Kidney (tissue), 14 donors: ENCODE measurements around the gene ZNF280B. TPM values are rescaled to one million over a fixed set of nuclear protein-coding genes. Genes with fewer than 3 reads are reported as not detected.
"Not testable (repeated sequence)": the region's sequence is repeated elsewhere in the genome, so short reads cannot be mapped to it uniquely, and the experiment has no call there.

Experiments used
- DNase-seq, 5 donors: peaks; one replicate each; pipeline ENCODE4 v3.0.0-alpha.2; 2013 to 2020
- FAIRE-seq: peaks from 2 replicates; lab custom pipeline; 2012; peaks lifted over from hg19 to GRCh38; lab: Jason Lieb, UNC
- H3K27ac ChIP-seq, 2 donors: one replicate each; pipeline ENCODE4 v1.7.0; 2013; ENCODE audit warnings: low read depth in 2 of 2, low read length in 2 of 2, inconsistent platforms in 1 of 2
- H3K27me3 ChIP-seq: one replicate; pipeline ENCODE4 v1.7.1; 2013; ENCODE audit warnings: low read length, inconsistent platforms; ENCODE audit not compliant: control insufficient read depth, insufficient read depth
- H3K36me3 ChIP-seq, 3 donors: one replicate each; pipeline versions ENCODE4 v1.7.0 to v1.7.1; 2013; ENCODE audit warnings: low read length in 3 of 3, control low read depth in 1 of 3, inconsistent platforms in 1 of 3; ENCODE audit not compliant: insufficient read depth in 3 of 3, control insufficient read depth in 2 of 3
- H3K4me1 ChIP-seq, 3 donors: one replicate each; pipeline versions ENCODE4 v1.7.0 to v1.7.1; 2013; ENCODE audit warnings: low read length in 3 of 3, inconsistent platforms in 1 of 3, low read depth in 1 of 3; ENCODE audit not compliant: control insufficient read depth in 2 of 3, insufficient read depth in 2 of 3
- H3K4me3 ChIP-seq, 3 donors: one replicate each; pipeline versions ENCODE4 v1.7.0 to v1.8.1; 2013; ENCODE audit warnings: low read length in 3 of 3, control low read depth in 1 of 3, inconsistent platforms in 1 of 3
- H3K9ac ChIP-seq, 3 donors: one replicate each; pipeline versions ENCODE4 v1.7.0 to v1.7.1; 2013; ENCODE audit warnings: low read length in 3 of 3, control low read depth in 1 of 3, inconsistent platforms in 1 of 3
- H3K9me3 ChIP-seq, 3 donors: one replicate each; pipeline versions ENCODE4 v1.7.0 to v1.7.1; 2013; ENCODE audit warnings: low read length in 3 of 3, control low read depth in 1 of 3, inconsistent platforms in 1 of 3; ENCODE audit not compliant: control insufficient read depth in 2 of 3, insufficient read depth in 1 of 3
- intact Hi-C: fragments of 100-400 bp; cut with DNase I; formaldehyde crosslinking; loops from one replicate; pipeline ENCODE4 v1.11.1; 2022
- polyA plus RNA-seq: library from polyadenylated mRNA; stranded (reverse); fragments of 350-450 nt; fragmentation: Illumina TruSeq; extraction: RNeasy Lipid Tissue Mini Kit (QIAGEN cat#74804); gene quantifications from one replicate; pipeline ENCODE4 v1.2.3, GENCODE V29; 2014; ENCODE audit warnings: low read depth, low replicate concordance; ENCODE audit not compliant: insufficient read depth
- total RNA-seq: library from RNA; stranded (reverse); fragmentation: NEBNext Ultra II Directional; extraction: Animal tissue kit (Norgen Biotek cat#: 25700); gene quantifications from one replicate; pipeline ENCODE4 v1.2.1, GENCODE V29; 2021
- TF ChIP-seq, protein P1 (sequence below): IDR thresholded peaks from 3 replicates; pipeline ENCODE4 v1.5.1; 2012; ENCODE audit warnings: mild to moderate bottlenecking, moderate library complexity, borderline replicate concordance; ENCODE audit not compliant: insufficient read depth; ENCODE audit errors: extremely low read depth
- donor health status: control.
- donor health status: control.
- donor health status: control.
- donor health status: control.
- donor health status: control.
- donor health status: DM: yes; HTN: yes; CAD: no.
- donor health status: Normal renal cell carcinoma (clear cell type).

The ZNF280B gene
- total and polyA plus RNA-seq, 2 donors from 2014 or later, result 0.26 to 1.0 TPM

DNA sequence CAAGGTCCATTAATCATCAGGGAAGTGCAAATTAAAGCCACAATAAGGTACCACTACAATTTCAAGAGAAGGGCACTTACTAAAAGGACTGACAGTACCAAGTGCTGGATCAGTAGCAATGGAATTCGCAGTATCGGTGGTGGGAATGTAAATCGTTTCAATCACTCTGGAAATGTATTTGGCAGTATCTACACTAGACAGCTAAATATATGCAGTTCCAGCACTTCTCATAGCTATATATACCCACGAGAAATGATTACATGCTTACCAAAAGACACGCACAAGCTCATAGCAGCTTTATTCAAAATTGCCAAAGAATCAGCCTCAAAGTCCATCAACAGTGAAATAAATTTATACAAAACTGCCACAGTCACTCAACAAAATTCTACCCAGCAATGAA is 4.4 kb upstream of the ZNF280B start:
- Histone ChIP-seq H3K4me1 (no peaks in the 10 kb centered on the region), H3K9me3 (peaks cover 0 to 4% (median 0%) of the 10 kb centered on the region in 3 donors), H3K27ac (no peak overlapping the region), H3K27me3 (no peaks in the 10 kb centered on the region), H3K4me3 (no peak overlapping the region), H3K9ac (no peak overlapping the region), H3K36me3 (no peaks in the 10 kb centered on the region)
- intact Hi-C loops, result no loop called here
- TF ChIP-seq, protein P1, sequence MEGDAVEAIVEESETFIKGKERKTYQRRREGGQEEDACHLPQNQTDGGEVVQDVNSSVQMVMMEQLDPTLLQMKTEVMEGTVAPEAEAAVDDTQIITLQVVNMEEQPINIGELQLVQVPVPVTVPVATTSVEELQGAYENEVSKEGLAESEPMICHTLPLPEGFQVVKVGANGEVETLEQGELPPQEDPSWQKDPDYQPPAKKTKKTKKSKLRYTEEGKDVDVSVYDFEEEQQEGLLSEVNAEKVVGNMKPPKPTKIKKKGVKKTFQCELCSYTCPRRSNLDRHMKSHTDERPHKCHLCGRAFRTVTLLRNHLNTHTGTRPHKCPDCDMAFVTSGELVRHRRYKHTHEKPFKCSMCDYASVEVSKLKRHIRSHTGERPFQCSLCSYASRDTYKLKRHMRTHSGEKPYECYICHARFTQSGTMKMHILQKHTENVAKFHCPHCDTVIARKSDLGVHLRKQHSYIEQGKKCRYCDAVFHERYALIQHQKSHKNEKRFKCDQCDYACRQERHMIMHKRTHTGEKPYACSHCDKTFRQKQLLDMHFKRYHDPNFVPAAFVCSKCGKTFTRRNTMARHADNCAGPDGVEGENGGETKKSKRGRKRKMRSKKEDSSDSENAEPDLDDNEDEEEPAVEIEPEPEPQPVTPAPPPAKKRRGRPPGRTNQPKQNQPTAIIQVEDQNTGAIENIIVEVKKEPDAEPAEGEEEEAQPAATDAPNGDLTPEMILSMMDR, result no peak
- FAIRE-seq (no peak), DNase-seq (no peak)

DNA sequence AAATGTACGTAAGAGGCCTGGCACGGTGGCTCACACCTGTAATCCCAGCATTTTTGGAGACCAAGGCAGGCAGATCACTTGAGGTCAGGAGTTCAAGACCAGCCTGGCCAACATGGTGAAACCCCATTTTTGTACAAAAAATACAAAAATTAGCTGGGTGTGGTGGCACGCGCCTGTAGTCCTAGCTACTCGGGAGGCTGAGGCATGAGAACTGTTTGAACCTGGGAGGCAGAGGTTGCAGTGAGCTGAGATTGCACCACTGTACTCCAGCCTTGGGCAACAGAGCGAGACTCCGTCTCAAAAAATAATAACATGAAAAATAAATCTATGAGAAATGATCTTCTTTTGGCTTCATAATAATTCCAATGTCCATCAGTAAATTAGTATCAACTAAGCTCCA is 2.3 kb upstream of the ZNF280B start:
- DNase-seq, H3K9me3 ChIP-seq, H3K27me3 ChIP-seq, FAIRE-seq, H3K4me1 ChIP-seq, H3K27ac ChIP-seq, H3K9ac ChIP-seq, intact Hi-C loops, H3K4me3 ChIP-seq, H3K36me3 ChIP-seq: not testable (repeated sequence)

DNA sequence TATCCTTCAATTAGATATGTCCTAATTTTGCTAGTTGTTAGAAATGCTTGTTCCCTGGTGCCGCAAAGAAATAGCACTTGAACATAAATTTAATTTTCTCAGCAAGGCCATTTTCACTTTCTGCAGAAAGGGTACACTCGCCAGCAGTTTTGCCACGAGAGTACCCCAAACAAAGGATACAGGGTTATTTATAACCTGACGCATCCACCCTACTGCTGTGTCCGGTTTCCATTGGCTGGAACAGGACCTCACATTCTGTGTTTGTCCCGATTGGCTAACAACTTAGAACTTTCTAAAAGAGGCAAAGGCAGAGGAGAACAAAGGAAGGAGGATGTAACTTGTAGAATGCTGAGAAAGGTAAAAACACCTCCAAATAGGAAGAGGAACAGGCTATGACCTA is 1.4 kb upstream of the ZNF280B start:
- H3K27me3 ChIP-seq, FAIRE-seq, H3K36me3 ChIP-seq, H3K27ac ChIP-seq, H3K4me1 ChIP-seq, H3K9me3 ChIP-seq, H3K9ac ChIP-seq, H3K4me3 ChIP-seq, DNase-seq, intact Hi-C loops: not testable (repeated sequence)

DNA sequence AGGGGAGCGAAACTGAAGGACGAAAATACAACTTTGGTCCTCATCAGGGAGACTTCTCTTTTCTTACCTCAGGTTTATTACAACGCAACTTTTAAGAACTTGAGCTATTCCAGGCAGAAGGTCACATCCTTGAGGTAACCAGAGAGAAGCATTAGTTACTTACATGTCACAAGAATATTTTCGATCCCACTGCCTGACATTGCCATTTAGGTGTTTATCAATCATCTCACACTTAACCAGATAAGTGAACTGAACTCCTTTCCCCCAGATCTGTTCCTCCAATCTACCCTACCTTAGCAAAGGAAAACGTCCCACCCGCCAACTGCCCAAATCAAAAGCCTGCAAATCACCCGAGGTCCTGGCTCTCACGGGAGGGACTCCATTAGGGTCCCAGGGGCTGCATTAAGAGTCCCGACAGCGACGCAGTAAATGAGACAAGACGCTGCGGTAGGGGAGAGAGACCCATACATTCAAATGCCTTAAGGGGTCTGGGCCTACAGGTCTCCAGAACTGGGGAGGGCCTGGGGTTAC is 734 bp downstream of the ZNF280B start:
- TF ChIP-seq, protein P1, result no peak
- FAIRE-seq (no peak), DNase-seq (peak in 1 of 5 donors; percentile 8)
- H3K9me3 ChIP-seq, result peaks cover 0 to 4% (median 0%) of the 10 kb centered on the region in 3 donors
- H3K27ac ChIP-seq, result no peak overlapping the region
- peak overlapping the region; percentile 48 to 78 (median 57) for H3K4me3 ChIP-seq
- H3K36me3 ChIP-seq, result no peaks in the 10 kb centered on the region
- no peaks in the 10 kb centered on the region for H3K4me1 ChIP-seq
- H3K27me3 ChIP-seq, result no peaks in the 10 kb centered on the region
- intact Hi-C loops, result no loop called here
- H3K9ac ChIP-seq, result peak overlapping the region in 1 of 3 donors; percentile 48
